Measurements from ENCODE around the gene CMC1.
A peak's percentile ranks its signal among the peaks of the same experiment; 100 is the strongest.

CMC1 gene

GRCh38 chr3:28226020-28226419 lies 15.4 kb upstream of the CMC1 start:
- TF ChIP-seq CTCF (IDR thresholded peaks at IDR 0.05; ENCODE audit: insufficient read depth, low read depth, low read length, missing control alignments) = no peak
- no peak for DNase-seq (ENCODE audit: low read depth)
- H3K4me3 ChIP-seq (ENCODE audit: low read depth, low read length) = no peak overlapping the region

GRCh38 chr3:28228623-28229022 lies 12.8 kb upstream of the CMC1 start:
- no peak for TF ChIP-seq CTCF (IDR thresholded peaks at IDR 0.05; ENCODE audit: insufficient read depth, low read depth, low read length, missing control alignments)
- H3K4me3 ChIP-seq (ENCODE audit: low read depth, low read length) = no peak overlapping the region
- DNase-seq (ENCODE audit: low read depth) = no peak

DNA sequence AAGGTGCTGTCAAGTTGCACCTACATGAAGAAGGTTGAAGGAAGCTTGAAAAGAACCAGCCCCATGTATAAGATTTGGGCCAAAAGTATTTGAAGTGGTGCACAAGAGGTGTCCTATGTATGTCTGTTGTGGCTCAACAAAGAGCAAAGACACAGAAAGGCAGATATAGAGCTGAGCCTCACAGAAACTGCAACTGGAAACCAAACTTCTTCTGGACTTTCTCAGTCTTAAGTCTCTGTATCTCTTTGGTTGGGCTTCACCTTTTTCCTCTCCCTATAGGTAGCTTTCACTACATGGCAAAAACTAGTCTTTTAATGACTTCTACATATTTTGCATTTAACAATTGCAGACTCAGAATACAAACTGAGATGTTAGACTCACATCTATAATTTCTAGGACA lies 8.8 kb upstream of the CMC1 start:
- no peak overlapping the region for H3K4me3 ChIP-seq (ENCODE audit: low read depth, low read length)
- peak; percentile 24 for DNase-seq (ENCODE audit: low read depth)
- no peak for TF ChIP-seq CTCF (IDR thresholded peaks at IDR 0.05; ENCODE audit: insufficient read depth, low read depth, low read length, missing control alignments)

GRCh38 chr3:28234454-28234853 lies 7.0 kb upstream of the CMC1 start:
- H3K4me3 ChIP-seq (ENCODE audit: low read depth, low read length) = no peak overlapping the region
- TF ChIP-seq CTCF (IDR thresholded peaks at IDR 0.05; ENCODE audit: insufficient read depth, low read depth, low read length, missing control alignments) = no peak
- no peak for DNase-seq (ENCODE audit: low read depth)

DNA sequence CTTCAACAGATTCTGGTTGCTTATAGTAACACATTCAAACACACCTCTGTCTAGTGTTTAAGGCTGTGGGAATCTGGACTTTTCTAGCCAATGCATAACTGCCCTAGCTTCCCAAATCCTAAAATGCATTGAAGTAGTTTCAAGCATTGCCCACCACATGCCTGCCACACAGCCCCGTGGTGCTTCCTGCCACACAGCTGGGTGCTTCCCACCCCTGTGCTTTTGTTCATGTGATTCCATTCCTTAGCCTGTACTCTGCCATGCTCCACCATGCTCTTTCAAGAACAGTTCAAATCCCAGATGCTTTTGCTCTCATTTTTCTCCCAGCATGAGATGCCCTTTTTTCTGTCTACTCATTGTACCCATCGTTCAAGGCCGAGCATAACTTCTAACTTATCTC lies 2.3 kb upstream of the CMC1 start:
- TF ChIP-seq CTCF (IDR thresholded peaks at IDR 0.05; ENCODE audit: insufficient read depth, low read depth, low read length, missing control alignments) = no peak
- DNase-seq (ENCODE audit: low read depth) = no peak
- H3K4me3 ChIP-seq (ENCODE audit: low read depth, low read length) = no peak overlapping the region

GRCh38 chr3:28240441-28240840 lies 978 bp upstream of the CMC1 start:
- no peak for DNase-seq (ENCODE audit: low read depth)
- H3K4me3 ChIP-seq (ENCODE audit: low read depth, low read length) = no peak overlapping the region
- TF ChIP-seq CTCF (IDR thresholded peaks at IDR 0.05; ENCODE audit: insufficient read depth, low read depth, low read length, missing control alignments) = no peak

- peak overlapping the region; percentile 67 for H3K4me3 ChIP-seq (ENCODE audit: low read depth, low read length)
- TF ChIP-seq CTCF (IDR thresholded peaks at IDR 0.05; ENCODE audit: insufficient read depth, low read depth, low read length, missing control alignments) = no peak
- no peak for DNase-seq (ENCODE audit: low read depth)
Observed at GRCh38 chr3:28242519-28242918, 1.1 kb downstream of the CMC1 start.

Measured in GM12865 (cell line).